Measurements from ENCODE around the gene TMEM126A.

Gene TMEM126A

DNA sequence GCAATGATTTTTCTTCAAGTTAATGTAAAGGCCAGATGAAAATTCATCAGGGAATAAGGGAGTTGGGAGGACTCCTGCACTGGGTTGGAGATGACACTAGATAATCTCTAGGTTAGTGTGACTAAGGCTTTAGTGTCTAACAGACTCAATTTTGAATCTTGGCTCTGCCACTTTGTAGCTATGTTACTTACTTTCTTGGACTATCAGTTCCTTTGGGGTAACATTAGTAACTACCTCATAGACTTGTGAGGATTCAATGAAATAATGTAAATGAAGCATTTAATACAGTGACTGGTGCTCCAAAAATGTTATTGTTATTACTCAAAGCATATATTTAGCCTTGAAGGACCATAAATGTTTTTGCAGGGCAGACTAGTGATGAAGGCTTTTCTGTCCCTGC lies 47.8 kb downstream of the TMEM126A start:
- DNase-seq (ENCODE audit: low read depth in 3 of 3) = no peak

DNA sequence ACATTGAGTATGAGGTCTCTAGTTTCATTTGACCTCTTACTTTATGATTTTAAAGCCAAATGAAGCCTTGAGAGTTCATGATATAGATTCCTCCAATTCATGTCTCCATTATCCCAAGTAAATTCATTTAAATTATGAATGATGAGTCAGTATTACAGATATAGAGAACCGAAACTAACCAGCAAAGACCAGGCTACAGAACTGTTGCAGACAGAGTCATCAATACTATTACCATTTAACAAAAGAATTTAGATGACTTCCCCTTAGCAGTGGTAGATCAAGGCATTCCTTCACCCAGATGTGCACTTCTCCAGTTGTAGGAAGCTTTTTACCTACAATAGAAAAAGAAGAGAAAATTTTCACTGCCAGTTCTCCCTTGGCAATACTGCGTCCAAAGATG lies 50.0 kb downstream of the TMEM126A start:
- no peak for DNase-seq (ENCODE audit: low read depth in 3 of 3)

DNA sequence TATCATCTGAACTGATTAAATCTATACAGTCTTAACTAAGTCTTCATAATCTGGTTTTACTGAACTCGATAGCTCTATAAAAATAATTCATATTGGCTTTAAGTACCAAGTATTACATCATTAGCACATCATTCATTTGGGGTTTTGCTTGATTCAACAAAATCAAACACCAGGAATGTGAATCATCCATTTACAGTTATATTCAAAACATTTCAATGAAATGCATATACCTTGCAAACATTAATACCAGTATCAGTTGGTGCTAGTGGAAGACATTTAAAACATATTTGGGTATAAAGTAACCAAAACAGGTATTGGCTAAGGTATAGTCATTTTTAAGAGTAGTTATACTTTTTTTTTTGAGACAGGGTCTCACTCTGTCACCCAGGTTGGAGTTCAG lies 50.4 kb downstream of the TMEM126A start:
- DNase-seq (ENCODE audit: low read depth in 3 of 3) = no peak

DNA sequence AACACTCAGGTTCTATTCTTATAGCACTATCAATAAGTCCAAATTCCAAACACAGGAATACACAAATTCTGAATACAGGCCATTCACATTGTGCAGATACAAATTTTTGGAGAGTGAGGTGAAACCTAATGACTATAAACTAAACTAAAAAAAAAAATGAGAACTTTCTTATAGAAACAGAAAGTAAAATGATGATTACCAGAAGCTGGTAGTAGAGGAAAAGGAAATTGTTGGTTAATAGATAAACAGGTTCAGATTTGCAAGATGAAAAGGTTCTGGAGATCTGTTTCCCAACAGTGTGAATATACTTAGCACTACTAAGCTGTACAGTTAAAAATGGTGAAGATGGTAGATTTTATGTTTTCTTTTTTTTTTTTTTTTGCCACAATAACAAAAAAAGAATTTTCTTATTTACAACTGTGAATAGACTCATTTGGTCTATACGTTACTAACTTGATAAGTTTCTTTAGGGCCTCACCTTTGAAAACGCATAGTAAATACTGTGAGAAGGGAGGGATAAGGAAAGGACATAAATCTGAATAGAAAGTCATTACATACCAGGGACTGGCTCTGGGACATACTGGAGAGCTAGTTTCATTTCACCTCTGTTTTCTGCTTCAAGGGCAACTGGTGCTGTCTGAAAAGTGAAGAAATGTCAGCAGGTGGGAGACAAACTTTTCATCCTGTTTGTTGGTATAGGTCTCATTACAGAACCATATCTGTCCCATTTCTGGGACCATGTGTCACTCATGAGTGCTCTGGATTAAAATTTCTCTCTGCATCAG lies 52.4 kb downstream of the TMEM126A start:
- no peak for DNase-seq (ENCODE audit: low read depth in 3 of 3)

DNA sequence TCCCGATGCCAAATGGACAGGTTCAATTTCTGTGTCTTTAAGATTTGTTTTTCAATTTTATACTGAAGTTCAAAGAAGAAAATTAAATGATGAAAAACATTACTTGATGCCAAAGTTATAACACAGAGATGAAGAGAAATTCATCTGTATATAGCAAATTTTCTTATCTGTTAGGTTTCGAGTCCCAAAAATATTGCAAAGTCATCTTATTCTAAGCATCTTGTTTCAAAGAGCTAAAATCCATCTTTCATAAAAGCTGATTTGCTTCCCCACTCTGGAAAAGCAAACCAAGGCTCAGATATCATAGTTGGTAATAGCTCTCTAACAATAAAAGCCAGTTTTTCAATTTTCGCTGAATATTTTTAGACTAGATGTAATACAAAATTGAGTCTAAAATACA lies 57.2 kb downstream of the TMEM126A start:
- no peak for DNase-seq (ENCODE audit: low read depth in 3 of 3)

DNA sequence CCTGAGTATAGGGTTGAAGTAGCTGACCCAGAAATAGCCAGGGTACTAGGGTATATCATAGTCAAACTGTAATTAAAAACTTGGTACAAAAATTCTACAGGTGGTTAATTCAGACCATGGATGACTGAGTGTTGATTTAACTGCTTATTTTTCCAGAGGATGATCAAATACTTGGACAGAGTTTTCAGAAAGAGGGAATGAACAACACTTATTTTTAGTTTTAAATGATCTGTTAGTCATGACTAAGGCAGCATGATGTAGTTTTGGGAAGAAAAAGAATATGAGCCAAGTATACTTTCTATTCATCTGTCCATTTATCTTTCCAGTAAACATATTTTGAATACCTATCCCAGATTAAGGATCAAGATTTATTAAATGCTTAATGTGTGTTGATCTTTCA lies 58.0 kb downstream of the TMEM126A start:
- DNase-seq (ENCODE audit: low read depth in 3 of 3) = no peak

All from stimulated activated CD4-positive, alpha-beta T cell treated with anti-CD3 and anti-CD28 coated beads, TNF-alpha, amount 100 ng/mL, for 48 hours (primary cell).